Measurements from ENCODE around the gene KIF13A. TPM values are rescaled to one million over a fixed set of nuclear protein-coding genes. Genes with fewer than 3 reads are reported as not detected.

The KIF13A gene
- total RNA-seq, 1 experiment from 2014 or later = 19.7 TPM

- H3K27me3 ChIP-seq (replicated peaks; ENCODE audit: insufficient read depth, low read depth, low read length, poor library complexity) = no peaks in the 10 kb centered on the region
- H3K36me3 ChIP-seq (ENCODE audit: insufficient read depth, low read length, poor library complexity, severe bottlenecking) = no peaks in the 10 kb centered on the region
- H3K9me3 ChIP-seq (ENCODE audit: low read depth, low read length, poor library complexity, severe bottlenecking) = no peaks in the 10 kb centered on the region
- TF ChIP-seq EZH2 (IDR thresholded peaks at IDR 0.05; ENCODE audit: borderline replicate concordance, low read depth, low read length, poor library complexity, severe bottlenecking) (no peak), CTCF (conservative IDR thresholded peaks at IDR 0.05; ENCODE audit: low read depth, low read length) (no peak)
- H3K4me3 ChIP-seq (ENCODE audit: low read depth, low read length, poor library complexity, severe bottlenecking) = no peak overlapping the region
- H3K27ac ChIP-seq (ENCODE audit: low read depth, low read length, poor library complexity, severe bottlenecking) = no peak overlapping the region
- CTCF ChIA-PET = no interaction called here
- POLR2A ChIA-PET (ENCODE audit: low non-redundant PET) = no interaction called here
- DNase-seq (ENCODE audit: low spot score) = no peak
- BruUV-seq (replicated peaks) = no TSS peak
- intact Hi-C loops (cut with micrococcal nuclease; ENCODE audit: unreplicated experiment) = no loop called here
- peaks cover 10% of the 10 kb centered on the region for H3K4me1 ChIP-seq (ENCODE audit: insufficient read depth, low read length, poor library complexity, severe bottlenecking)
Measured at GRCh38 chr6:17729223-17730077, 258.0 kb downstream of the KIF13A start.

- Histone ChIP-seq H3K9me3 (ENCODE audit: low read depth, low read length, poor library complexity, severe bottlenecking) (no peaks in the 10 kb centered on the region), H3K27ac (ENCODE audit: low read depth, low read length, poor library complexity, severe bottlenecking) (no peak overlapping the region), H3K4me3 (ENCODE audit: low read depth, low read length, poor library complexity, severe bottlenecking) (no peak overlapping the region), H3K27me3 (replicated peaks; ENCODE audit: insufficient read depth, low read depth, low read length, poor library complexity) (no peaks in the 10 kb centered on the region), H3K36me3 (ENCODE audit: insufficient read depth, low read length, poor library complexity, severe bottlenecking) (no peaks in the 10 kb centered on the region), H3K4me1 (ENCODE audit: insufficient read depth, low read length, poor library complexity, severe bottlenecking) (peaks cover 12% of the 10 kb centered on the region)
- no peak for DNase-seq (ENCODE audit: low spot score)
- intact Hi-C loops (cut with micrococcal nuclease; ENCODE audit: unreplicated experiment) = no loop called here
- POLR2A ChIA-PET (ENCODE audit: low non-redundant PET) = no interaction called here
- no TSS peak for BruUV-seq (replicated peaks)
- TF ChIP-seq EZH2 (IDR thresholded peaks at IDR 0.05; ENCODE audit: borderline replicate concordance, low read depth, low read length, poor library complexity, severe bottlenecking) (no peak), CTCF (conservative IDR thresholded peaks at IDR 0.05; ENCODE audit: low read depth, low read length) (no peak)
- CTCF ChIA-PET = no interaction called here
Measured at GRCh38 chr6:17728551-17729222, 258.7 kb downstream of the KIF13A start.

DNA sequence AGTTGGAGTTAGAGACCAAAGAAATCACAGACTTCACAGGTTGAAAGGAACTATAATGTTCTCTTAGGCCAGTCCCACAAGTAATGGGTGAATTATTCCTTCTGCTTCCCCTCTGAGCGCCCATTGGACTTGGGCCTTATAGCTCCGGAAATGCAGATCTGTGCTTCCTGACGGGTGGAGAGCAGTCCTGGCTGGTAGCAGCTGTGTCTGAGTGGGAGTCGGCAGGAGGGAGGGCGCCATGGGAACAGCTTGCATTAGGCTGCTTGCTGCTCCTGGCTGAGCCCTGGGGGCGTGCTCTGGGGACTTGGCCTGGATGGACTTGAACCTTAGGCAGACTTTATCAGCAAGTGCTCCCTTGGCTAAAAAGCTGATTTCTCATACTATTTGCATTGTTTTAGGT lies 262.4 kb downstream of the KIF13A start:
- no peaks in the 10 kb centered on the region for H3K36me3 ChIP-seq (ENCODE audit: insufficient read depth, low read length, poor library complexity, severe bottlenecking)
- no peaks in the 10 kb centered on the region for H3K9me3 ChIP-seq (ENCODE audit: low read depth, low read length, poor library complexity, severe bottlenecking)
- peak overlapping the region; percentile 60 for H3K27ac ChIP-seq (ENCODE audit: low read depth, low read length, poor library complexity, severe bottlenecking)
- ChIA-PET CTCF (no interaction called here), POLR2A (ENCODE audit: low non-redundant PET) (interaction anchor here (0.6 kb wide), 1 partner anchor 34 kb away, joined by 3 read pairs; no protein-coding TSS in a partner anchor)
- no peak overlapping the region for H3K4me3 ChIP-seq (ENCODE audit: low read depth, low read length, poor library complexity, severe bottlenecking)
- H3K27me3 ChIP-seq (replicated peaks; ENCODE audit: insufficient read depth, low read depth, low read length, poor library complexity) = no peaks in the 10 kb centered on the region
- intact Hi-C loops (cut with micrococcal nuclease; ENCODE audit: unreplicated experiment) = no loop called here
- peak; percentile 93 for DNase-seq (ENCODE audit: low spot score)
- no TSS peak for BruUV-seq (replicated peaks)
- TF ChIP-seq EZH2 (IDR thresholded peaks at IDR 0.05; ENCODE audit: borderline replicate concordance, low read depth, low read length, poor library complexity, severe bottlenecking) (no peak), CTCF (conservative IDR thresholded peaks at IDR 0.05; ENCODE audit: low read depth, low read length) (no peak)
- H3K4me1 ChIP-seq (ENCODE audit: insufficient read depth, low read length, poor library complexity, severe bottlenecking) = peaks cover 12% of the 10 kb centered on the region

Data from A673 (cell line).